Measurements from ENCODE around the gene BPI.

DNA sequence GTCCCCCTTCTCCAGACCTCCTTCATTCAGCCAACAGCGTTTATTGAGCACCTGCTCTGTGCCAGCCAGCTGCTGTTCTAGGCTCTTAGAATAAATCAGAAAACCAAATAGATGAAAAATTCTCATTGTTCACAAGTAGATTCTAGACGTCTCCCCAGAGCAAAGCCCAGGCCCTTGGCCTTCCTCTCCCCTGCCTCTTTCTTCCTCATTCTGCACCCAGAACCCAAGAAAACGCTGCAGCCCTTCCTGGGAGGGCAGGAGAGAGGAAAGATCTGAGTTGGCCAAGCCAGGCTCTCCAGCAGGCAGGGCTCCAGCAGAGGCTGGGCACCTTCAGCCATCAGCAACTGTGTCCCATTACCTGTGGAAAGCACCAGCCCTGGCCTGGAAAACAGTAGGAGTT lies 12.0 kb upstream of the BPI start:
- TF ChIP-seq, protein P1, sequence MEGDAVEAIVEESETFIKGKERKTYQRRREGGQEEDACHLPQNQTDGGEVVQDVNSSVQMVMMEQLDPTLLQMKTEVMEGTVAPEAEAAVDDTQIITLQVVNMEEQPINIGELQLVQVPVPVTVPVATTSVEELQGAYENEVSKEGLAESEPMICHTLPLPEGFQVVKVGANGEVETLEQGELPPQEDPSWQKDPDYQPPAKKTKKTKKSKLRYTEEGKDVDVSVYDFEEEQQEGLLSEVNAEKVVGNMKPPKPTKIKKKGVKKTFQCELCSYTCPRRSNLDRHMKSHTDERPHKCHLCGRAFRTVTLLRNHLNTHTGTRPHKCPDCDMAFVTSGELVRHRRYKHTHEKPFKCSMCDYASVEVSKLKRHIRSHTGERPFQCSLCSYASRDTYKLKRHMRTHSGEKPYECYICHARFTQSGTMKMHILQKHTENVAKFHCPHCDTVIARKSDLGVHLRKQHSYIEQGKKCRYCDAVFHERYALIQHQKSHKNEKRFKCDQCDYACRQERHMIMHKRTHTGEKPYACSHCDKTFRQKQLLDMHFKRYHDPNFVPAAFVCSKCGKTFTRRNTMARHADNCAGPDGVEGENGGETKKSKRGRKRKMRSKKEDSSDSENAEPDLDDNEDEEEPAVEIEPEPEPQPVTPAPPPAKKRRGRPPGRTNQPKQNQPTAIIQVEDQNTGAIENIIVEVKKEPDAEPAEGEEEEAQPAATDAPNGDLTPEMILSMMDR (IDR thresholded peaks at IDR 0.05; ENCODE audit: borderline replicate concordance, extremely low read depth, low read length, poor library complexity, severe bottlenecking), result no peak
- no peak for TF ChIP-seq EZH2 (IDR thresholded peaks at IDR 0.05; ENCODE audit: borderline replicate concordance, low read depth, low read length, severe bottlenecking)

All from DND-41 (cell line).